Neural crest cell (in vitro differentiated cells): ENCODE measurements around the gene BLOC1S5. TPM values are rescaled to one million over a fixed set of nuclear protein-coding genes. Genes with fewer than 3 reads are reported as not detected.

Experiments
- DNase-seq: peaks from one replicate; pipeline ENCODE4 v3.0.0; 2021; ENCODE audit warnings: low read depth, mixed read lengths, low spot score
- H3K27ac Mint-ChIP-seq: one replicate; pipeline ENCODE4 v1.8.0; 2021; ENCODE audit warnings: mild to moderate bottlenecking, mixed read lengths; ENCODE audit not compliant: unreplicated experiment
- H3K27me3 Mint-ChIP-seq: 2 replicates; pipeline ENCODE4 v1.8.0; 2021; ENCODE audit warnings: low read depth, mild to moderate bottlenecking, mixed read lengths
- H3K36me3 Mint-ChIP-seq: 2 replicates; pipeline ENCODE4 v1.8.0; 2021; ENCODE audit warnings: low read depth, mild to moderate bottlenecking, mixed read lengths
- H3K4me1 Mint-ChIP-seq: 2 replicates; pipeline ENCODE4 v1.8.0; 2021; ENCODE audit warnings: mixed read lengths
- H3K4me3 Mint-ChIP-seq: one replicate; pipeline ENCODE4 v1.8.0; 2021; ENCODE audit warnings: mild to moderate bottlenecking, mixed read lengths
- H3K9me3 Mint-ChIP-seq: 2 replicates; pipeline ENCODE4 v1.8.0; 2021; ENCODE audit warnings: mixed read lengths
- total RNA-seq: library from RNA; stranded (reverse); gene quantifications from 2 replicates; pipeline ENCODE4 v1.2.1, GENCODE V29; 2021
- TF ChIP-seq, protein P1 (sequence below): fragments of 200-600 bp; sonication (generic); conservative IDR thresholded peaks from 2 replicates; pipeline ENCODE4 v1.5.0; 2021; ENCODE audit warnings: antibody characterized with exemption, mild to moderate bottlenecking

Gene BLOC1S5
- total RNA-seq, 1 donor from 2014 or later: 21.9 TPM

DNA sequence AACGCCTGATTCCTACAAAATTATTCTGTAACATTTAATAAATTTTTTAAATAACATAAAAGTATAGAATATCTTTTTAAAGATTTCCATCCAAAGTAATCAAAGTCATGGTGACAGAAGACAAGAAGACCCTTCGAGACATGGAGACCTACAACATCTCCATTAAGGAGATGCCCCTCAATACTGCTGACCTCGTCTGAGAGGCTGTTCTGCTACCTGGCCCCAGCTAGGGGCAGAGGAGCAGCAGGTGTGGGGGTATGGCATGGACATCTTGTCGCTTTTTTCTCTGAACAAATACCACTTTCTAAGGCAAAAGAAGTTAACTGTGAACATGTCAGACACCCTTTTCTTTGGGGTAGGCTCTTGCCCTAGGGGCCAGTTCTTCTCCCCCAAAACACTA, 44.1 kb downstream of the BLOC1S5 start:
- no peak overlapping the region for H3K27ac Mint-ChIP-seq
- peaks cover 3% of the 10 kb centered on the region for H3K9me3 Mint-ChIP-seq
- no peaks in the 10 kb centered on the region for H3K4me1 Mint-ChIP-seq
- H3K27me3 Mint-ChIP-seq: no peaks in the 10 kb centered on the region
- no peak overlapping the region for H3K4me3 Mint-ChIP-seq
- peaks cover 4% of the 10 kb centered on the region for H3K36me3 Mint-ChIP-seq
- DNase-seq: no peak
- TF ChIP-seq, protein P1, sequence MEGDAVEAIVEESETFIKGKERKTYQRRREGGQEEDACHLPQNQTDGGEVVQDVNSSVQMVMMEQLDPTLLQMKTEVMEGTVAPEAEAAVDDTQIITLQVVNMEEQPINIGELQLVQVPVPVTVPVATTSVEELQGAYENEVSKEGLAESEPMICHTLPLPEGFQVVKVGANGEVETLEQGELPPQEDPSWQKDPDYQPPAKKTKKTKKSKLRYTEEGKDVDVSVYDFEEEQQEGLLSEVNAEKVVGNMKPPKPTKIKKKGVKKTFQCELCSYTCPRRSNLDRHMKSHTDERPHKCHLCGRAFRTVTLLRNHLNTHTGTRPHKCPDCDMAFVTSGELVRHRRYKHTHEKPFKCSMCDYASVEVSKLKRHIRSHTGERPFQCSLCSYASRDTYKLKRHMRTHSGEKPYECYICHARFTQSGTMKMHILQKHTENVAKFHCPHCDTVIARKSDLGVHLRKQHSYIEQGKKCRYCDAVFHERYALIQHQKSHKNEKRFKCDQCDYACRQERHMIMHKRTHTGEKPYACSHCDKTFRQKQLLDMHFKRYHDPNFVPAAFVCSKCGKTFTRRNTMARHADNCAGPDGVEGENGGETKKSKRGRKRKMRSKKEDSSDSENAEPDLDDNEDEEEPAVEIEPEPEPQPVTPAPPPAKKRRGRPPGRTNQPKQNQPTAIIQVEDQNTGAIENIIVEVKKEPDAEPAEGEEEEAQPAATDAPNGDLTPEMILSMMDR: no peak

DNA sequence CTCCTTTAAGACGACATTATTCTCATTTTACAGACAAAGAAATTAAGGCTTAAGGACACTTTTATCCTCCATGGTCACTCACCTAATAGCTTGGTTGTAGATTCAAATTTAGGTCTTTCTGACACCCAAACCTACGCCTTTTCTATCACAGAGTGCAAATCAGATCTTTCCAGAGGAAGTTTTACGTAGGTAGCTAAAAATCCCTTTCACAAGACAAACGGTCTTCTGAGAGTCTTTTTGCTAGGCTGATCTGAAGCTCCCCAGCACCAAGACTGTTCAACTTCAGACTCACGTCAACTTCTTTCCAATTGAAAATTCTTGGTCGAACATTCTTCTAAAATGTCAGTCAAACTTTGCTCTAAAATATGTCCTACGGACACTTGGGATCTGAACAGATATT, 46.5 kb downstream of the BLOC1S5 start:
- H3K27ac Mint-ChIP-seq: no peak overlapping the region
- H3K9me3 Mint-ChIP-seq: peaks cover 3% of the 10 kb centered on the region
- DNase-seq: no peak
- H3K4me1 Mint-ChIP-seq: no peaks in the 10 kb centered on the region
- H3K27me3 Mint-ChIP-seq: no peaks in the 10 kb centered on the region
- TF ChIP-seq, protein P1: no peak
- H3K36me3 Mint-ChIP-seq: peaks cover 4% of the 10 kb centered on the region
- no peak overlapping the region for H3K4me3 Mint-ChIP-seq

DNA sequence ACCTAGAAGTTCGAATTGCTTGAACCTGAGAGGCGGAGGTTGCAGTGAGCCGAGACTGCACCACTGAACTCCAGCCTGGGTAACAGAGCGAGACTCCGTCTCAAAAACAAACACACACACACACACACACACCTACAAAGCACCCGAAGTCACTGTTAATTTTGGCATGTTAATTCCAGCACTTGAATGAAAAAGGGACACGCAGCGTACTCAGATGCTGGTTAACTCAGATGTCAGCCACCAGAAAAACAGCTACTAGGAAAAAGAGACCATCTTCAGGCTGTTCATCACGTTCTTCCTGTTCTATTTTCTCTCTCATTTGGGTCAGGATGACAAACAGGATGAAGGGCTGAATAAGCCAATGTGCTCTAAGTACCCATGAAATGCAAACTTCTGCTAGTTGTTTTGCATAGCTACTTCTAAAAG, 46.9 kb downstream of the BLOC1S5 start:
- Mint-ChIP-seq H3K36me3 (peaks cover 4% of the 10 kb centered on the region), H3K4me3 (no peak overlapping the region), H3K27me3 (no peaks in the 10 kb centered on the region), H3K9me3 (peaks cover 3% of the 10 kb centered on the region), H3K27ac (no peak overlapping the region), H3K4me1 (no peaks in the 10 kb centered on the region)
- DNase-seq: no peak
- TF ChIP-seq, protein P1: no peak

DNA sequence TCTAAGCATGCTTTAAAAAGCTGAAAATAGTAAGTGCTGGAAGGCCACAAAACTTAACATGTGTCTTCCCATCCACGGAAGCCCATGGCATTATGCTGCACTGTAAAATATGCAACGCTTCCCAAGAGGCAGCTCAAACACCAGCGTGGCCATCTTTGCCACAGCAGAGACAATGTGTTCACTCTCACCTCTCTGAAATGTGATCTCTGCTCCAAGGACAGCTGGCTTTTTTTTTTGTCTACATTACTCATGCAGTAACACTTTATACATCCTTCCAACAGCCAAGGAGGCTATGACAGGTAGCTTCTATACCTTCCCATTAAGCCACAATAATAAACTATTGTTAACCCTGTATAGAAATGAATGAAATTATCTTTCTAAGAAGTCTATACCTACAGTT, 49.2 kb downstream of the BLOC1S5 start:
- no peaks in the 10 kb centered on the region for H3K9me3 Mint-ChIP-seq
- TF ChIP-seq, protein P1: no peak
- H3K36me3 Mint-ChIP-seq: no peaks in the 10 kb centered on the region
- no peak for DNase-seq
- H3K27ac Mint-ChIP-seq: no peak overlapping the region
- H3K27me3 Mint-ChIP-seq: no peaks in the 10 kb centered on the region
- H3K4me1 Mint-ChIP-seq: peaks cover 3% of the 10 kb centered on the region
- H3K4me3 Mint-ChIP-seq: no peak overlapping the region

DNA sequence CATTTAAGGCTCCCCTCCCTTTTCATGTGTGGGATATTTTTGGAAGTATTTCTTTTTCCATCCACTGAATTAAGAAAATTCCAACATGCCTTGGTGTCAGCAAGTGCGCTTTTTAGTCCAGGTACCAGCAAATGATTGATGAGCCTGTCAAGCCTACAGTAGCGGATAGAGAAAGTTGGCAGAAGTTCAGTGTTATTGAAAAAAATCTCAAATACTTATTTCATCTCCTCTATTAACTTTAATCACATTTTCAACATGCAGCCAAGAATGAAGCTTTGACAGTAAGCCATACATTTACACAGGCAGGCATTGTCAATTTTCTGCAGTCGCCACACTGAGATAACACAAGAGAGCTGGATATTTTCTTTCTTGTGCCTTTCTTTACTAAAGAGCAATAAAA, 50.4 kb downstream of the BLOC1S5 start:
- Mint-ChIP-seq H3K36me3 (no peaks in the 10 kb centered on the region), H3K27ac (no peak overlapping the region)

More for the DNA sequence above, 50.4 kb downstream of the BLOC1S5 start:
- no peak overlapping the region for H3K4me3 Mint-ChIP-seq
- H3K9me3 Mint-ChIP-seq: no peaks in the 10 kb centered on the region
- no peak for DNase-seq
- TF ChIP-seq, protein P1: no peak
- no peaks in the 10 kb centered on the region for H3K27me3 Mint-ChIP-seq
- H3K4me1 Mint-ChIP-seq: peaks cover 5% of the 10 kb centered on the region
